Epidermal melanocyte (primary cell): Measurements from ENCODE around the gene CTNNA2.

Source experiments
- DNase-seq: peaks from one replicate; pipeline ENCODE4 v3.0.0; 2011; ENCODE audit warnings: low spot score; ENCODE audit not compliant: insufficient read length

Gene CTNNA2

DNA sequence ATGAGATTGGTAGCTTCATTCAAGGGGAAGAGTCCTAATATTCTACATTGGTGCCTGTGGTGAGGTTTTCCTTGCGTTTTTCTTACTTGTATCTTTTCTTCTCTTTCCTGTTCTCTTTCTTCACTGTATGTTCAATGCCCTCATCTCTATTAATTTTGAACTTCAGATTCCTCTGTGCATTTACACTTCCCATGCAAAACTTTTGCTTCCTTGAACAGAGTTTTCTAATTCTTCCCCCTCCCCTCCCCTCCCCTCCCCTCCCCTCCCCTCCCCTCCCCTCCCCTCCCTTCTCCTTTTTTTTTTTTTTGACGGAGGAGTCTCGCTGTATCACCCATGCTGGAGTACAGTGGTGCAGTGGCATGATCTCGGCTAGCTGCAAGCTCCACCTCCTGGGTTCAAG is 403.4 kb downstream of the CTNNA2 start:
- no peak for DNase-seq

DNA sequence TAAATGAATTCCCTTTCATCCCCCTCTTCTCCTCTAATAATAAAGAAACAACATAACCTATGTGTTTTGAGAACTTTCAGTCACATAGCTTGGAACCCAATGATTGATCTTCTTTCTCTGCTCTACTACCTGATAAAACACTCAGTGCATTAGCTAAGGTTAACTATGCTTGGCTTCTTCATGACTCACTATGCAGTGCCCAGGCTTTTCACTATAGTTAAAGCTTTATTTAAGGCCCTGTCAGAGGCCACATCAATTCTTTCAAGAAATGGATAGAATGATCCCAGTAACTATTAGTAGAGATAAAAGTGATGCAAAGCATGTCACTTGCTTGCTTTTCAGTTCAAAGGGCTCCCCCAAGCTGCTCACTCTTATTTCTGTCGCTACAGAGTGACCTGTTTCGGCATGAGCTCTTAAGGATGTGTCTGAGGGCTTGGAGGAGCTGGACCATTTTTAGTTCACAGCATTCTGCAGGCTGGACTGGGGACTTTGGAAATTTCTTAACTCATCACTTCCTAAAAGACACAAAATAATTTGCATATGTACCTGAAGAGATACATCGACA is 407.7 kb downstream of the CTNNA2 start:
- no peak for DNase-seq

DNA sequence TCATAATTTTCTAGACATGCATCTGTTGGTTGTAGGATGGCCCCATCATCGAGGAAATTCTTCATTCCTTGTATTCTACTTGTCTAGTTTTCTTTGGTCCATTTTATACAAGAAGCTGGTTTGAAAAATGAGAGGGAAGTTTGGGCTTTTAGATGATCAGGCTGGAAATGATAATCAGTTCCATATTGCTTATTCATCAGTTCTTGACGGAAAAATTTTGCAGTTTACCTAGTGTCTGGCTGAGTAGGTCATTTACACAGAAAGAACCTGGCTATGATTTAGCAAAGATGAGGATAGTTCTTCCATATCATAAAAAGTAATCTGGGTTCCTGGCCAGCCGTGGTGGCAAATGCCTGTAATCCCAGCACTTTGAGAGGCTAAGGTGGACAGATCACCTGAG is 416.8 kb downstream of the CTNNA2 start:
- DNase-seq = no peak

DNA sequence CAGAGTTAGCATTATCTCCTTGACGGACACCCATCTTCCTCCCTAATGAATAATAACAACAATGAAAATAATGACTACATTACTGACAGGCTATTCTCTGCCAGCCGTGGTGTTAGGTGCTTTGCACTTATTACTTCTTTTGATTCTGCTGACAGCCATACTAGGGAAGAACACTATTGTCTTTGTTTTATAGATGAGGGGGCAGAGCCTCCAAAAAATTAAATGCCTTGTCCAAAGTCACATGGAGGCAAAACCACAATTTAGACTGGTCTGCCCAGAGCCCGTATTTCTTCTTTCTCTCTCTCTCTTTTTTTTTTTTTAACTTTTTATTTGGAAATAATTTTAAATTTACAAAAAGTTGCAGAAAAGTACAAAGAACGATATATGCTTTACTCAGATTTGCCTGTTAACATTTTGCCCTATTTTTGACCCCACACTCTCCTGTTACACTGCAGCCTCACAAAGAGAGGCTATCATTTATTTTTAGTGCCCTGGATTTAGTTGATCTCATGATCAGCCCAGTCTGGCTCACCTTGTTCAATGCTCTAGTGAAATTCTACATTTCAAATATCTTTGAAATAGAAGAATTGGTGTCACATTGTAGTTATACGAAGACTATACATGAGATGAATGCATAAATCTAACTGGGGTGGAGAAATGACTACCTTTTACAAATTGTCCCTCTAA is 422.3 kb downstream of the CTNNA2 start:
- no peak for DNase-seq

DNA sequence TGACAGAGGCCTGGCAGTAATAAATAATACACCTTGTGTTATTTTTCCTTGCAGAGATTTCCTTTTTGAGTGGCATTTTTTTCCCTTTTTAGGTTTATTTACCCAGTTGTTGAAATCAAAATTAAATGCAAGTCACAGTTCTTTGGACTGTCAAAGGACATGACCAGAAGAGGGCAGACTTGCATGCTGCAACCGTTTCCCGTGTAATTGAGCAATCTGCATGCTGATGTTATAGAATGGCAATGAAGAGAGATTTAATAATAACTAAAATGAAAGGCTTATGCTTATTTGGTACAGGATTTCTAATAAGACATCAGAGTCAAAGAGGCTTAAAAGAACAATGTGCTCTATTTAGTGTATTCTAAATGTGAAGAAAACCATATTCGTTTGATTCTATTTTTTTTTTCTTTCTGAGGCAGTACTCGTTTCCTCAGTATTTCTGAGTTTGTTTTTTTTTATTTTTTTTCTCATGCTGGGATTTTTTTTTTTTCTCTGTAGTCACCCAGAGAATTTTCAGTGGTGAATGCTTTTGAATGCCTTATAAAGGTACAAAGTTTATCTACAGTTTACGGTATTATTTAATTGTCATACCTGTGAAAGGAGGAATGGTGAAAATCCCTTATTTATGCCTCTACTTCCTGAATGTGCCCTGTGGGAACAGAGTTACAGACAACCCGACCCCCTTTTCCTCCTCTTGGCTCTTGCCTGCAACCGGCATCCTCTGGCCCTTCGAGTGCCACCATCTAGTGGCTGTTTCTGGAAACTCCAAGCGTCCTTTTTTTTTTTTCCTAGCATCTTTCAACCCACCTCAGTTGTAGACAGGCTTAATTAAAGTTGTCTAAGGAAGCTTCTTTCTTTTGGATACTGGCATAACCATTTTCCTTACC is 423.2 kb downstream of the CTNNA2 start:
- no peak for DNase-seq

DNA sequence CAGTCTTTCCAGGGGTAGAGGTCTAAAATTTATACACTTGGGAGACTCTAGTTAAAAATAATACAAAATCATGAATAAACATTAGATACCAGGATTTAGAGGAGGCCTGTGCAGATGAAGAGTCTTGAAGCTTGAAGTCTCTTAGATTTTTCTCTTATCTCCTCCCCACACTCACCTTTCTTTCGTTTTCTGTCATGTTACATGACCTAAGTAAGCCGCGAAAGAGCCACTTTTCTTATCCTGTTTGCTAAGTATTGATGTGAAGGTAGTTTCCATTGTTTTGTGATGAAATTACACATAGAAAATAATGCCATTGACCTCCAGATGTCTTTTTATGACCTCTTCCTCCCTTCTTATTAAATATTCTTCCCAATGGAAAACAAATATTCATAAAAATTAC is 423.9 kb downstream of the CTNNA2 start:
- DNase-seq = no peak

DNA sequence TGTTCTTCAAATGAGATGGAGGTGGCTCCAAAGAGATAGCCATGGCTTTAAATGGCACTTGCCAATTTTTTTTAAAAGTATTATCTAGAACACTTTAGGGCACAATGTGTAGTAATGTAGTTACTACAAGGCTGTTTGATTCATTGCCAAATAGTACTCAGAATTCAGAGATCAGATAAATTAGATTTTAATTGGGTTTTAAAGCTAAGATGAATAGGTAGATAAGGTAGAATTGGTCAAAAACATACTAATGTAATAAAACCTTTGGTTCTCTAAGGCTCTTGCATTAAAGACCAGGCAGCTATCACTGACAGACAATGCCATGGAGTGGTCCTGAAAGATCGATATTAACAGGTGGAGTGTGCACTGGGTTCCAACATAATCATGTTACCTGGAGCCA is 425.8 kb downstream of the CTNNA2 start:
- no peak for DNase-seq

DNA sequence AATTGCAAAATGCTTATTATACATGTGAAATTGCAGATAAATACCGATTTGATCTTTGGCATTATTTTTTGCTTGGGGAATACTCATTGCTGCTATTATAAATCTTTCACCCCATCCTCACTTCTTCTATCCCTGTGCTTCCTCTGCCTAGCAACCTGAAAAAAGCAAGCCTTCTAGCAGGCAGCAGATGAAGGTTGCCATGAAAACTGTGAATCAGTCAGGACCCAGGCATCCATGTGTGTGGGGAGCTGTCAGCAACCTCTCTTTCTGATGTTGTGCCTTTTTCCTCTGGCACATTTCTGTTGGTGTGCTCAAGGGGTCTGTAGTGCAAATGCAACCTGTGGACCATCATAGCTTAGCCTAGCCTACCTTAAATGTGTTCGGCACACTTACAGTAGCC is 427.5 kb downstream of the CTNNA2 start:
- no peak for DNase-seq

DNA sequence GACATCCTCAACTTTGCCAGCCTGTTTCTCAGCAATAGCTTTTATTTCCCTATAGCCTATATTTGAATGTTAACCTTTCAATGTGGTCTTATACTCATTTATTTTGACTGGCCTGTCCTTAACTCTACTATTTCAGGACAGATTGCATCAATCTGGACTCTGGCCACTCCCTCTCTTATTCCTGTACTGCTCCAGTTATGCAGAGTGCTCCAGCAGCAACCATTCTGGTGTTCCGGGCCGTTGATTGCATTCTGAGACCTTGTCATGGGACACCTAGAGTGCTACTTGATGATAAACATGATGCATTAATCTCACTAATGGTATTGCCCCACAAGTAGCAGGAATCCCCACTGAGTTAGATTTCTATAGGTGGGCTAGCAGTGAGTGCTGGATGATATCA is 428.3 kb downstream of the CTNNA2 start:
- no peak for DNase-seq

DNA sequence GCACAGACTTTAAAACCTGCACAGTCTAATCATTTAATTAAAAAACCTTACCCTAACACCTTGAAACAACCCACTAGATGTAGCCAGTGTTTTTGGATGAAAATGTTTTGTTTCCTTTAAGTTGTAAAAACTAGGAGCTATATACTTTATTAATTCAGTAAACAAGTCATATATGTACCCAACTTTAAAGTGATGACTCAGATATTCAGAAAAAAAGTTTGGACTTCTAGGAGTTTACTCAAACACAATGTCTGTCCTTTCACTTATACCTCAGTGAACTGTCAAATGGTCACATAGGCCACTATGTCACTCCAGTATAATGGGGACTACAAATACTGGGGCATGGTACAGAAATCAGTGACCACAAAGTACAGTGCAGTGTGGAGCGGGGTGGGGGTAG is 431.4 kb downstream of the CTNNA2 start:
- no peak for DNase-seq

DNA sequence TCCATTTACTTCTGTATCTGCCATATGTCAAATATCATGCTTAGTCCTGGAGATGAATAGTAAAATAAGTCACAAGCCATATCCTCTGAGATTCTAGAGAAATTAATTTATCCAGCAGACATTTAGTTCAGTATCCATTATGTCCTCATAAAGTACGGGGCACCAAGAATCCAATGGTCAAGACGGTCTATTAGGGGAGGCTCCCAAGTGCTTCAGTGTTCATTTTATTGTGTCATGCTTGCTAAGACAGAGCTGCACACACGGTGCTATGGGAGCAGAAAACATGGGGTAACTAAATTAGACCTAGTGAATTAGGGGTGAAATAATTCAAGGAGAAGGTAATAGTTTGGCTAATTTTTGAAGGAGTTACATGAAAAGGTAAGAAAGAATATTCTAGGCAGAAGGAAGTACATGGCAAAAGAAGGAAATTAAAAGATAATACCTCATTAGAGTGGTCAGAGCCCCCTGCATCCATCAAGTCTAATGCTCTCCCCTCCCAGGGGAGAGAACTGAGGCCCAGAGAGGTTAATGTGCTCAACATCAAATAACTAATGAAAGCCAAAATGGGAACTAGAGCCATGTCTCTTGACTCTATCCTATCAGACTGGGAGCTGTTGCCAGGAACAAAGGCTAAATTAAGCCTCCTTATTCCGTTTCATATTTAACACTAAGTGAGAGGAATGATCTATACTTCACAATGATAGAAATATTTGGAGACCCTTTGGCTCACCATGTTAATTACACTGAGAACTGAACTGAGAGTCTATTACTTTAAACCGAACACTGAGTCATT is 433.0 kb downstream of the CTNNA2 start:
- DNase-seq = no peak

DNA sequence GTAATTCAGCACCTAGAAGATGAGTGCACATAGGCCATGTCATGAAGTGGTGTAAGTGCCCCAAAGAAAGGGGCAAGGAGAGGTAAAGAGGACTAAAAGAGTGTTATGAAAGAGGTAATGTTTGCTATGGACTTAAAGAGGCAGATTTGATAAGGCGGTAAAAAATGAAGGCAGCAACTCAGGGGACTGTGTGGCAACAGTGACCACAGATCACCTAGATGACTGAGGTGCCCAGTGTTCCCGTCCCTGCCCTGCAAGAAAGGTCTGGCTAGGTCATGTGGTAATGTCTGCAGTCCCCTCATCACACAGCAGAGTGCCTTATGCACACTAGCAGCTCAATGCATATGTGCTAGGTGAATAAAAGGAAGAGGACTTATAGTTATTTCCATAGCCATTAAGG is 434.9 kb downstream of the CTNNA2 start:
- DNase-seq = no peak

DNA sequence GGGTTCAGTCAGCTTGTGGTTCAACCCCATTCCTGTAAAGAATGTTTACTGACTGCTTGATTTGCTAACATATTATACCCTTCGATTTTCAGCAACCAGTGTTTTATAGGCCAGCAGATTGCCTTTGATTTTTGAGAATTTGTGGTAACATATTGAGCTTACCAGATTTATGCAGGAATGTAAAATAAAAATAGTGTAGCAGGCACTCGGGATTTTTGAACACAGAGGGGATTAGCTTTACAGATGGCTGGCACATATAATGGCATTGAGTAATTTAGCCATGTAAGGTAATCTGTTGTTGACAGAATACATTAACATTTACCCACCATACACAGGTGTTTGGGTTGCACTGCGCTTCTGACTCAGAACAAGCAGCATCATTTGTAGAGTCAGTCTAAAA is 437.7 kb downstream of the CTNNA2 start:
- DNase-seq = no peak

DNA sequence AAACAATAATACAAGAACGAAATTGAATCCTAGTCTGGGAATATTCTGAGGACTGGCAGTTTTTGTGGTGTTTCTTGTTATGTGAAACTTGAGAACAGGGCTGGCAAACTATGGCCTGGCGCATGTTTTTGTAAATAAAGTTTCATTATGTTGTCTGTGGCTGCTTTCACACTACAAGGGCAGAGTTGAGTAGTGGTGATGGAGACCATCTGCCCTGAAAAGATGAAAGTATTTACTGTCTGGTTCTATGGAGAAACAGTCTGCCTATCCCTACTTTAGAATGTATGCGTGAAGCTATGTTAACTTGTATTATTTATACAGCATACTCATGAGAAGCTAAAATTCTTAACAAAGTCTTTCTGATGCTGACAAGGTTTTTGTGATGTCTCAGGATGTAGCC is 439.8 kb downstream of the CTNNA2 start:
- DNase-seq = peak; percentile 18

DNA sequence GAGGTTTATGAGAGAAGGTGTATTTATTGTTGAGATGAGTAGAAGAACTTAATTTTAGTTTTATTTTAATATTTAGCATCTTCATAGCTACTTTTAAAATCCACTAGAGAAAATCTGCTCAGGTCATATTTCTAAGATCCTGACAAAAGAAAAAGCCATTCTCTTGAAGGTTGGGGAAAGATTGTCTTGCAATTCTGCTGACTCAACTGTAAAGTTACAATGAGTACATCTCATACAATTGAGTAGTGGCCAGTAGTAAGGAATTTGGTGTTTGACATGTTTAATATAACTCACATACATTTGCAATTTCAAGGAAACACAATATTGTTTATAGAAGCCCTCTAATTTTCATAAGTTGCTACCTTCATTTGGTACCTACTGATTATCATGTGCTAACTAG is 447.2 kb downstream of the CTNNA2 start:
- DNase-seq = no peak

DNA sequence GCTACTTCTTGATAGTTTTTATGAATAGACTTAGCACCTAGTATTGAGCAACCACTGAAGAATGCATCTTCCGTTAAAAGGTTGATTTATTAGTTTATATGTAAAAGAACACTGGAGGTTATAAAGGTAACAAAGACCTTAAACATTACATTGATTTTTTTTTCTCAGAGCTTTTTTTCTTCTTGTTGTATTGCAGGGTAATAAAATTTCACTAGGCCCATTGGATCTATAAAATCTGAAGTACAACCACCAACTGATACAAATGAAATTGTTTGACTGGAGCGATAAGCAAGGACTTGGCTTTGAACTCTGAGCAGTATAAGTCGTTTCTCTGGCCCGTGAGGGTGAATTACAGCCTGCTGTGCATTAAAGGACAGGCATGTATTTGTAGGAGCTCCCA is 447.7 kb downstream of the CTNNA2 start:
- no peak for DNase-seq

DNA sequence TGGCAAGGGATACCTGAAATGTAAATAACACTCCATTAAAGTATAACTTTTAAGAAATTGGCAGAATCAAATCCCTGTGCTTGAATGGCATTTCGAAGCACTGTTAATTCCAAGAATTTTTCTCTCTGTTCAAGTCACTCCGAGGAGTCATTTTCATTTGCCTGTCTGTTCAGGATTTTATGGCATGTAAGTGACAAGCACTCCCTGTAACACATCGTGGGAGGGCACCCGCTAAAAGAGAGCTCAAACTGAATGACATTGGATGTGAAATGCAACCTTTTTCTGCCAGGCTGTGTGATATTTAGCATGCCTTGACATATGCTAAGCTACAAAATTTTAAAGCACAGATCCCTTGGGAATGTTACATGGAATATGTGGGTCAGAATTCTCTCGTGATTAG is 452.1 kb downstream of the CTNNA2 start:
- no peak for DNase-seq

DNA sequence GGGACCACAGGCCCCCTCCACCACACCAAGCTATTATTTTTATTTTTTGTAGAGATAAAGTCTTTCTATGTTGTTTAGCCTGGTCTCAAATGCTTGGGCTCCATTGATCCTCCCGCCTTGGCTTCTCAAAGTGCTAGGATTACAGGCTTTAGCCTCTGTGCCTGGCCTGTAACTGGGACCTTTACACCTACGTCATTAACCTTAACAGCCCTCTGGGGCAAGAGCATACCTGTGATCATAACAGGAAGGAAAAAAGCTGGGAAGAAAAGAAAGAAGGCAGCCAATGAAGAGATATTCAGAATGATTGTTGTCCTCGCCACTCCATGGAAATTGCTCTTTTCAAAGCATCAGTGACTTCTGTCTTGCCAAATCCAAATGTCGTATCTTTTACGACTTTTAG is 453.5 kb downstream of the CTNNA2 start:
- no peak for DNase-seq

DNA sequence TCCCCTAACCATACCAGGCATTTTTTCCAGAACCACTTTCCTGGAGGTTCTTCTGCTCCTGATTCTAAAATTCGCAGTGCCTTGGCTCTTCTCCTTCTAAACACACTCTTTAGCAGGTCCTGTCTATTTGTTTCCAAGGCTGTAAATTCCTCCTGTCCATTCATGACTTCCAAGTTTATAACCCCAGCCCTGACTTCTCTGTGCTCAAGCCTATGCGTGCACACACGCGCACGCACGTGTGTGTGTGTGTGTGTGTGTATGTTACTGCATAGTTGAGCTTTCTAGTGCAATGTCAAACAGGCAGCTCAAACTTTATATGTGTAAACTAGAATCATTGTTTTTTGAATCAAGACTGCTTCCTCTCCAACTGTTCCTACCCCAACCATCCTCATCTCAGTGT is 454.0 kb downstream of the CTNNA2 start:
- no peak for DNase-seq

DNA sequence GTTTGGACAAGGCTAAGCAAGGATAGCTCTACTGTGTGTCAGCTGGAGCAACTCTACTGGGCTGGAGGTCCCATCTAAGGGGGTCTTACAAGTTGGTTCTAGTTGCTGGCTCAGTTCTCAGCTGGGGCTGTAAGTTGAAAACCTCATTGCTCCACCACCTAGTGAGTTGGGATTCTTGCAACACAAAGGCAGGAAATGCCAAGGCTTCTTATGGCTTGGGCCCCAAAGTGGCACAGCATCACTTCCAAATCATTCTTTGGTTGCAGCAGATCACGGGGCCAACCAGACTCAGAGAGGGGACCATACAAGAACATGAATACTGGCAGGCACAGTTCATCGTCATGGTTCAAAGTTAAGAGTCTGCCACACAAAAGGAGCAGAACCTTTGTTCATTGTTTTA is 459.0 kb downstream of the CTNNA2 start:
- DNase-seq = no peak

DNA sequence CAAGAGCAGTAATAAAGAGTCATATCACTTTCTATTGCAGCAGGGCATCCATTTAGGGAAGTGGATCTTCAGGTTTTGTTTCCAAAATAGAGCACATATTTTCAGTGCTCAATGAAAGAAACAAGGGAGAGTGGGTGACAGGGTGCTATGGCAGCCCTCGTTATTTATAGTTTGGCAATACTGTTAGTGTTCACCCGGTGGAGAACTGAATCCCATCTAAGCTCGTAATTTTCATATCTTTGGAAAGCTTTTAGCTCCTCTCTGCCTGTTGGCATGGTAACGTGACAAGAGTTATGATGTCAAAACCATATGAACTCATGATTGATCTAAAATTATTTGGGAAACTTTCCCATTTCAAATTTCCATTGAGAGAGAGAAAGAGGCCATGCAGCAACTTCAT is 459.8 kb downstream of the CTNNA2 start:
- no peak for DNase-seq
